A673 (cell line): ENCODE results near the gene RAMP1. TPM values are rescaled to one million over a fixed set of nuclear protein-coding genes. Genes with fewer than 3 reads are reported as not detected.
"Not testable (repeated sequence)": the region's sequence is repeated elsewhere in the genome, so short reads cannot be mapped to it uniquely, and the experiment has no call there.

Source experiments
- BruUV-seq: library from RNA; stranded (reverse); fragments of 400-500 nt; replicated peaks from 2 replicates; lab custom pipeline; 2021; lab: Mats Ljungman, UMichigan
- CTCF ChIA-PET: fragments of 300-600 bp; sonication (Branson Sonifier 250); formaldehyde crosslinking; loops from one replicate; lab custom pipeline; 2022; ENCODE audit warnings: antibody characterized with exemption; lab: Charles Lee
- POLR2A ChIA-PET: fragments of 300-600 bp; sonication (Branson Sonifier 250); formaldehyde crosslinking; loops from one replicate; lab custom pipeline; 2022; ENCODE audit warnings: antibody characterized with exemption; ENCODE audit not compliant: low non-redundant PET; lab: Charles Lee
- DNase-seq: peaks from one replicate; pipeline ENCODE4 v3.0.0-alpha.2; 2015; ENCODE audit warnings: low spot score
- H3K27ac ChIP-seq: fragments of 200-600 bp; sonication (generic); 2 replicates; pipeline ENCODE4 v1.5.1; 2016; ENCODE audit warnings: mixed run types, low read depth, mild to moderate bottlenecking, mixed read lengths, antibody characterized with exemption, low read length; ENCODE audit not compliant: poor library complexity, severe bottlenecking
- H3K27me3 ChIP-seq: fragments of 200-600 bp; sonication (generic); replicated peaks from 2 replicates; pipeline ENCODE4 v1.6.1; 2017; ENCODE audit warnings: mixed run types, low read depth, mild to moderate bottlenecking, mixed read lengths, antibody characterized with exemption, low read length; ENCODE audit not compliant: insufficient read depth, poor library complexity
- H3K36me3 ChIP-seq: fragments of 200-600 bp; sonication (generic); 2 replicates; pipeline ENCODE4 v1.6.1; 2016; ENCODE audit warnings: mixed run types, mild to moderate bottlenecking, mixed read lengths, antibody characterized with exemption, low read length; ENCODE audit not compliant: insufficient read depth, poor library complexity, severe bottlenecking
- H3K4me1 ChIP-seq: fragments of 200-600 bp; sonication (generic); 2 replicates; pipeline ENCODE4 v1.6.1; 2017; ENCODE audit warnings: mixed run types, mild to moderate bottlenecking, mixed read lengths, antibody characterized with exemption, low read length; ENCODE audit not compliant: insufficient read depth, poor library complexity, severe bottlenecking
- H3K4me3 ChIP-seq: fragments of 200-600 bp; sonication (generic); 2 replicates; pipeline ENCODE4 v1.5.1; 2016; ENCODE audit warnings: low read depth, mixed run types, mild to moderate bottlenecking, mixed read lengths, low read length; ENCODE audit not compliant: poor library complexity, severe bottlenecking
- H3K9me3 ChIP-seq: fragments of 200-600 bp; sonication (generic); 2 replicates; pipeline ENCODE4 v1.6.1; 2016; ENCODE audit warnings: mixed run types, low read depth, mild to moderate bottlenecking, mixed read lengths, antibody characterized with exemption, low read length; ENCODE audit not compliant: poor library complexity, severe bottlenecking
- CTCF ChIP-seq: fragments of 300-800, 200-600 bp; sonication (generic); conservative IDR thresholded peaks from 2 replicates; pipeline ENCODE4 v1.5.1; 2017; ENCODE audit warnings: low read depth, mild to moderate bottlenecking, antibody characterized with exemption, low read length, moderate library complexity, mixed read lengths
- EZH2 ChIP-seq: fragments of 200-600 bp; sonication (generic); IDR thresholded peaks from 2 replicates; pipeline ENCODE4 v1.6.1; 2017; ENCODE audit warnings: borderline replicate concordance, low read depth, mild to moderate bottlenecking, mixed read lengths, antibody characterized with exemption, low read length; ENCODE audit not compliant: poor library complexity, severe bottlenecking
- intact Hi-C: fragments of 100-400 bp; cut with micrococcal nuclease; formaldehyde crosslinking; loops from one replicate; pipeline ENCODE4 v1.10.0; 2022; ENCODE audit not compliant: unreplicated experiment
- total RNA-seq: library from RNA; stranded (reverse); gene quantifications from 2 replicates; pipeline ENCODE4 v1.2.3, GENCODE V29; 2021

RAMP1 gene
- total RNA-seq, 1 experiment from 2014 or later: 24.8 TPM

GRCh38 chr2:237944302-237944701 is 84.9 kb downstream of the RAMP1 start:
- no peaks in the 10 kb centered on the region for H3K36me3 ChIP-seq
- no peak overlapping the region for H3K4me3 ChIP-seq
- H3K27ac ChIP-seq: no peak overlapping the region
- H3K27me3 ChIP-seq: no peaks in the 10 kb centered on the region
- BruUV-seq: no TSS peak
- H3K9me3 ChIP-seq: peaks cover 4% of the 10 kb centered on the region
- no peaks in the 10 kb centered on the region for H3K4me1 ChIP-seq
- CTCF ChIA-PET: no interaction called here
- no peak for DNase-seq
- intact Hi-C loops: no loop called here
- POLR2A ChIA-PET: no interaction called here
- TF ChIP-seq EZH2 (no peak), CTCF (no peak)

GRCh38 chr2:237946423-237946822 is 87.0 kb downstream of the RAMP1 start:
- ChIA-PET POLR2A (interaction anchor here (0.5 kb wide), 1 partner anchor 147 kb away, joined by 9 read pairs; no protein-coding TSS in a partner anchor), CTCF (no interaction called here)
- Histone ChIP-seq H3K27me3 (no peaks in the 10 kb centered on the region), H3K27ac (no peak overlapping the region), H3K4me3 (no peak overlapping the region), H3K4me1 (no peaks in the 10 kb centered on the region), H3K9me3 (peaks cover 4% of the 10 kb centered on the region), H3K36me3 (no peaks in the 10 kb centered on the region)
- no peak for TF ChIP-seq EZH2
- no peak for TF ChIP-seq CTCF
- intact Hi-C loops: no loop called here
- BruUV-seq: no TSS peak
- DNase-seq: no peak

GRCh38 chr2:237951354-237951753 is 91.9 kb downstream of the RAMP1 start:
- BruUV-seq, H3K36me3 ChIP-seq, H3K27ac ChIP-seq, H3K27me3 ChIP-seq, DNase-seq, H3K9me3 ChIP-seq, H3K4me1 ChIP-seq, POLR2A ChIA-PET, intact Hi-C loops, H3K4me3 ChIP-seq, CTCF ChIA-PET: not testable (repeated sequence)

- DNase-seq: no peak
- CTCF ChIA-PET: no interaction called here
- no peaks in the 10 kb centered on the region for H3K9me3 ChIP-seq
- intact Hi-C loops: no loop called here
- no peak for TF ChIP-seq EZH2
- no peak for TF ChIP-seq CTCF
- no peaks in the 10 kb centered on the region for H3K27me3 ChIP-seq
- no TSS peak for BruUV-seq
- H3K36me3 ChIP-seq: no peaks in the 10 kb centered on the region
- H3K4me3 ChIP-seq: no peak overlapping the region
- H3K27ac ChIP-seq: no peak overlapping the region
- POLR2A ChIA-PET: no interaction called here
- peaks cover 5% of the 10 kb centered on the region for H3K4me1 ChIP-seq
Observed at GRCh38 chr2:237951878-237952277, 92.5 kb downstream of the RAMP1 start.
